Activated gamma-delta T cell (primary cell): ENCODE measurements around the gene CHD6.

ENCODE experiments used
- DNase-seq: peaks from one replicate; lab custom pipeline; 2025; lab: John Stamatoyannopoulos, UW
- total RNA-seq, 2 donors: gene quantifications; one replicate each; lab custom pipeline; 2026; lab: John Stamatoyannopoulos, UW

The CHD6 gene, protein sequence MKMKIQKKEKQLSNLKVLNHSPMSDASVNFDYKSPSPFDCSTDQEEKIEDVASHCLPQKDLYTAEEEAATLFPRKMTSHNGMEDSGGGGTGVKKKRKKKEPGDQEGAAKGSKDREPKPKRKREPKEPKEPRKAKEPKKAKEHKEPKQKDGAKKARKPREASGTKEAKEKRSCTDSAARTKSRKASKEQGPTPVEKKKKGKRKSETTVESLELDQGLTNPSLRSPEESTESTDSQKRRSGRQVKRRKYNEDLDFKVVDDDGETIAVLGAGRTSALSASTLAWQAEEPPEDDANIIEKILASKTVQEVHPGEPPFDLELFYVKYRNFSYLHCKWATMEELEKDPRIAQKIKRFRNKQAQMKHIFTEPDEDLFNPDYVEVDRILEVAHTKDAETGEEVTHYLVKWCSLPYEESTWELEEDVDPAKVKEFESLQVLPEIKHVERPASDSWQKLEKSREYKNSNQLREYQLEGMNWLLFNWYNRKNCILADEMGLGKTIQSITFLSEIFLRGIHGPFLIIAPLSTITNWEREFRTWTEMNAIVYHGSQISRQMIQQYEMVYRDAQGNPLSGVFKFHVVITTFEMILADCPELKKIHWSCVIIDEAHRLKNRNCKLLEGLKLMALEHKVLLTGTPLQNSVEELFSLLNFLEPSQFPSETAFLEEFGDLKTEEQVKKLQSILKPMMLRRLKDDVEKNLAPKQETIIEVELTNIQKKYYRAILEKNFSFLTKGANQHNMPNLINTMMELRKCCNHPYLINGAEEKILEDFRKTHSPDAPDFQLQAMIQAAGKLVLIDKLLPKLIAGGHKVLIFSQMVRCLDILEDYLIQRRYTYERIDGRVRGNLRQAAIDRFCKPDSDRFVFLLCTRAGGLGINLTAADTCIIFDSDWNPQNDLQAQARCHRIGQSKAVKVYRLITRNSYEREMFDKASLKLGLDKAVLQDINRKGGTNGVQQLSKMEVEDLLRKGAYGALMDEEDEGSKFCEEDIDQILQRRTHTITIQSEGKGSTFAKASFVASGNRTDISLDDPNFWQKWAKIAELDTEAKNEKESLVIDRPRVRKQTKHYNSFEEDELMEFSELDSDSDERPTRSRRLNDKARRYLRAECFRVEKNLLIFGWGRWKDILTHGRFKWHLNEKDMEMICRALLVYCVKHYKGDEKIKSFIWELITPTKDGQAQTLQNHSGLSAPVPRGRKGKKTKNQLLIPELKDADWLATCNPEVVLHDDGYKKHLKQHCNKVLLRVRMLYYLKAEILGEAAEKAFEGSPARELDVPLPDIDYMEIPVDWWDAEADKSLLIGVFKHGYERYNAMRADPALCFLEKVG (N-terminal part only)
- 211 to 259 reads per million in 2 donors for total RNA-seq

DNA sequence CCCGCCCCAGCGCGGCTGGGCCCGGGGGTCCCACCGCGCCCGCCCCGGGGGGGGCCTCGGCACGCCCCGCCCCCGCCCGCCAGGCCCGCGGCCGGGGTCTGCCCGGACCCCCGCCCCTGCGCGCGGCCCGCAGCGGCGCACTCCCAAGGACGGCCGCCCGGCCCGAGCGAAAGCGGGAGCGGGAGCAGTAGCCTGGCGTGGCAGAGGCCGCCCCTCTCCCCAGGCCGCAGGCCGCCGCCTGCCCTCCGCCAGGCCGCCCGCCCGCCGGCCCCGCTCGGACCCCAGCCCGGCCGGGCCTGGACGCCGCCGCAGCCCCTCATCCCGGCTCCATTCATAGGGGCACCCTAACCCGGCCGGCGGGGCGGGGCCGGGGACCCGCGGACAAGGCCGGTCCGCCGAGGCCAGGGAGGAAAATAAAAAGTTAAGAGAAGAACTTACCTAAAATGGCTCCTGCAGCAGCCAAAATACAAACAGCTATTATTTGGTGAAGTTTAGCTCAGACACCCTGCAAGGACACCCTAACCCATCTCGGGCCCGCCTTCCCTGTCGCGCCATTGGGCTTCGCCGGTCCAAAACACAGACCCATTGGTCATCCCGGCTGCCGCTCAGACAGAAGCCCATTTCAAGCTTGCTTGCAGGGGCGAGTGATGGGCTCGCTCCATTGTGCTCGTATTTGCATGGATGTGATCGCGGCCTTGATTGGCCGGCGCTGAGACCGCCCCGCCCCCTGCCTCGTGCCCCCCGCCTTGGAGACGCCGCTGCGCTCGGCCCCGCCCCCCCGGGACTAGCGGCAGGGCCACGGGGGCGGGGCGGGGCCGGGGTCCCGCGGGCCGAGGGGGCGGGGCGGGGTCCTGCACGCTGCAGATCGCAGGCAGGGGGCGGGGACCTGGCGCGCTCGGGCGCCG is at the start of gene CHD6:
TSS of gene CHD6 (minus strand) at position 476 of the 905 bp plus-strand sequence. CDS start 67,040 bp downstream, outside the sequence.
- peak; percentile 93 for DNase-seq

GRCh38 chr20:41664584-41664983 is 46.4 kb upstream of the CHD6 start:
- no peak for DNase-seq

- DNase-seq = no peak
These were observed 39.5 kb upstream of the CHD6 start for GRCh38 chr20:41657655-41658054.

DNA sequence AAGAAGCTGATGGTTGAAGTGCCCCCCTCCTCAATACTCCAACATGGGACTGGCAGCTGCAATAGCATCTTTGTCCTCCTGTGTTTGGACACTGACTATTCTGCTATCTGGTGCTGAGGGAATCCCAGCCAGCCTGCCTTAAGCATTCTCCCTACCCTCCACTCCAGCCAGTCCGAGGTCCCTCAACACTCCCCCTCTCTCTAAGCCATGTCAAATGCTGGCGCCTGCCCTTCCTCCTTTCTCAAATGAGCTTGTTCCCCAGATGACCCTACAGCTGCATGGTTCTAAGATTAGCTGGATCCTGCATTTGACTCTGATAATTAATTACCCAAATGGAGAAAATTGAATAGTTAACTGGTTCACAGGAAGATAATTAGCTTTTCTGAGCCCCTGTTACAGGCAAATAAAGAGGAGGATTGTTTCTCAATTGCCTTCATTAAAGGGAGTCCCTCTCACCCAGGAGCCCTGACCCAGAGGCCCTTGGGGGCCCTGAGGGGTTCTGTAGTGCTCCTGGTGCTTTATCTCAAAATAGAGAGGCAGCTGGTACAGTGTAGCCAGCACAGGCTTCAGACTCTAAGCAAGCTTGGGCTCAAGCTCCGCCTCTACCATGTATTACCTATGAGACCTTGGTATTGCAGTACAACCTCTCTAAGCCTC is 37.9 kb upstream of the CHD6 start:
- no peak for DNase-seq

- no peak for DNase-seq
These were observed 36.7 kb upstream of the CHD6 start for GRCh38 chr20:41654884-41655283.

DNA sequence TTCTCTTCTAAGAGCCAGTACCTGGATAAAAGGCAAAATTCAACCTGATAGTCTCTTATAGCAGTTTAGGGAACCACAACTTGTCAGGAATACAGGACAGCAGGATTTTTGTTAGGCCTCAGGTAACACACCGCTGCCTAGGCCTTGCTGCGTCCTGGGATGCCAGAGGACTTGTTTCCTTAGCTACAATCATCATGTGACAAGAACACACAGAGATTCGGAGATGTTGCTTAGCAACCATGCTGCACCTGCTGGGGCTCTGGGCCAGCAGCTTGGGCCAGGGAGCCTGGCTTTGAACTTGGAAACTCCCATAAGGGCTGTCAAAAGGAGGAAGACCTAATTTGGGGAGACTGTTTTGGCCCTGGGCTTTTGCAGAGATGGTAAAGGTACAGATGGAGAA is 36.1 kb upstream of the CHD6 start:
- no peak for DNase-seq

GRCh38 chr20:41650231-41650948 is 32.2 kb upstream of the CHD6 start:
- no peak for DNase-seq

- DNase-seq = no peak
These were observed 31.3 kb upstream of the CHD6 start for GRCh38 chr20:41649489-41649888.

- no peak for DNase-seq
These were observed 27.2 kb upstream of the CHD6 start for GRCh38 chr20:41645372-41645771.

GRCh38 chr20:41643504-41643938 is 25.3 kb upstream of the CHD6 start:
- no peak for DNase-seq

GRCh38 chr20:41639630-41640029 is 21.5 kb upstream of the CHD6 start:
- no peak for DNase-seq

DNA sequence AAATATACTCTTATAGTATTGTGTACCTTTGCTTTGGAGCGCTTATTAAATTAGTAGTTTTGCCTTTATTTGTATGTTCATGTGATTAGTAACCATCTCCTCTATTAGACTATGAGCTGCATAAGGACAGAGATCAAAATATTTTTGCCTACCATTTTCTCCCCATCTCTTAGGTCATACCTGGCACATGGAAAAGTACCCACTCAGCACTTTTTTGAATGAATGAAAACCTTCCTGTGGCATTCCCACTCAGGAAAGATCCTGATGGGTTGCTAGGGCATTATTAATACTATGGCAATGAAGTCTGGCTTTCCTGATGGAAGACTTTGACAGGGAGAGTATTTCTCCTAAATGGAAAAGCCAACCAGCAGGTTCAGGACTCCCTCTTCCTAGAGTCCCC is 20.3 kb upstream of the CHD6 start:
- no peak for DNase-seq

DNA sequence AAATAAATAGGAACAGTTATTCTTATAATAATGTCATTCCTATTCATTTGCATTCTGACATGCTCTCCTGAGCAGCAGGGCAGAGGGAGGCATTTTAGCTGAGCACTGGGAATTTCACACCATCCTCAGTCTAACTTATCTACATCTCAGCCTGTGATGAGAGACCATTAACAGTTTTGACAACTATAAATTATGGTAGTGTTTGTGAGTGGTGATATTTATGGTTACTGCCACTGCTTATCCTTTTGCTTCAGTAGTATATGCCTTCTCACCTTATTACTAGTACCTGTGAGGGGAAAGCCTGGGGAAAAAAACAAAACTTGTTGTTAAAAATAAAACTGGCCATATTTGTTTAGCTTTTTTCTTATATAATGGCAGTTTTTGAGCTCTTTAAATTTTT is 17.0 kb upstream of the CHD6 start:
- DNase-seq = no peak

DNA sequence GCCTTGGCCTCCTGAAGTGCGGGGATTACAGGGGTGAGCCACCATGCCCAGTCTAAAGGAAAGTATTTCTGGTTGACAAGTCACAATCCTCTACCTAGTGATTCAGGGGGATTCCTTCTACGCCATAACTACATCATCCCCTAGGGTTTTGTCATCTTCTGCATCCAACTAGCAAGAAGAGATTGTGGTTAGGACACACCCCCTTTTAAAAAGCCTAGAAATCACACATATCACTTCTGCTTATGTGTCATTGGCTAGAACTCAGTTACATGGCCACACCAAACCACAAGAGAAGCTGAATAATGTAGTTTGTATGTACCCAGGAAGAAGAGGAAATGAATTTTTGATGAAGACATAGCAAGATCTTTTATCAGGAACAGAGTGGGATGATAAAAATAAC is 14.7 kb upstream of the CHD6 start:
- DNase-seq = no peak

DNA sequence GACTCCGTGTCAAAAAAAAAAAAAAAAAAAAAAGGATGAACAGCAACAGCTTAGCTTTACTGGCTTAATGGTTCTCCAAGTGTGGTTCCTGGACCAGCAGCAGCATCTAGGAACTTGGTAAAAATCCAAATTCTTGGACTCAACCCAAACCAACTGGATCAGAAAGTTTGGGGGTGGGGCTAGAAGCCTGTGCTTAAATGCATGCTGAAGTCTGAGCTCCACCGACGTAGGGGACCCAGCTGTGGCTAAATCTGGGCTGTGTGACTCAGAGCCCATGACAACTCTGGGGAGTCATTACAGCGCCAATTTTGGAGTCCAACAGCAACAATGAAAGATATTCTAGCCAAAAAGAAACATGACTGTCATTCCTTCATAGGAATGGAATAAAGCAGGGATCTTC is 13.6 kb upstream of the CHD6 start:
- DNase-seq = no peak

DNA sequence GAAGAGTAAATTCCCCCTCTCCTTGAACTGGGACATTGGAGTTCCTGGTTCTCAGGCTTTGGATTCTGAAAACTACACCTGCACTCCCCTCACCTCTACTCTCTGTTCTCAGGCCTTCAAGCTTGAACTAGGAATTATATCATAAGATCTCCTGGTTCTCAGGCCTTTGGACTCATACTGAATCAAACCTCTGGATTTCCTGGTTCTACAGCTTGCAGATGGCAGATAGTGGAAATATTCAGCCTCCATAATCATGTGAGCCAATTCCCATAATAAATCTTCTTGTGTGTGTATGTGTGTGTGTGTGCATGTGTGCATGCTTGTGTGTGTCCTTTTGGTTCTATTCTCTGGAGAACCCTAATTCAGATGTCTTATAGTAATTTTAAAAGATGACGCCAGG is 12.7 kb upstream of the CHD6 start:
- DNase-seq = no peak

DNA sequence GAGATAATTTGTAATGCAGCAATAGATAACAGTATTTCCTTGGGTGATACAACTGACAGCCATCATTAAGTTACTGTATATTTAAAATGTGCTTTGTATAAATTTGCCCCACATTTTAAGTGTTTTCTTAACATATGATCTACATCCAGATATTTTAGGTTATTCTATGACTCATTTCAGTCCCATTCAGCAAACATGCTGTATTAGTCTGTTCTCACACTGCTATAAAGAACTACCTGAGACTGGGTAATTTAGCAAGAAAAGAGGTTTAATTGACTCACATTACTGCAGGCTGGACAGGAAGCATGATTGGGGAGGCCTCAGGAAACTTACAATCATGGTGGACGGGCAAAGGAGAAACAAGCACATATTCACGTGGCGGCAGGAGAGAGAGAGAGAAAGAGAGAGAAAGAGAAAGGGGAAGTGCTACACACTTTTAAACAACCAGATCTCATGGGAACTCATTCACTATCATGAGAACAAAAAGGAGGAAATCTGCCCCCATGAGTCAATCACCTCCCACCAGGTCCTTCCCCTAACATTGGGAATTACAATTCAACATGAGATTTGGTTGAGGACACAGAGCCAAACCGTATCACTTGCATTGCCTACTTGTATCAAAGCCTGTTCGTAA is 9.6 kb upstream of the CHD6 start:
- no peak for DNase-seq

- DNase-seq = no peak
These were observed 8.9 kb upstream of the CHD6 start for GRCh38 chr20:41627001-41627495.
